A549 treated with AZD9567 at 1 μM for 4 hours (cell line): ENCODE measurements around the gene GULP1. TPM values are rescaled to one million over a fixed set of nuclear protein-coding genes. Genes with fewer than 3 reads are reported as not detected.

Experiments used
- total RNA-seq: library from RNA; stranded (reverse); fragments of 200-300 nt; extraction: Qiagen RNA extraction; gene quantifications from 5 replicates; pipeline ENCODE4 v1.2.3, GENCODE V29; 2022; ENCODE audit not compliant: insufficient read depth

The GULP1 gene
- total RNA-seq: 27.3 to 52.4 TPM (median 28.0 TPM) in 5 replicates

GRCh38 chr2:188291617-188292347 lies at the start of gene GULP1:
TSS of gene GULP1 (plus strand) at chr2:188291874. CDS start at chr2:188477703, 185,829 bp downstream.

